ENCODE measurements around the gene OR1A2.
"Not testable (repeated sequence)": the region's sequence is repeated elsewhere in the genome, so short reads cannot be mapped to it uniquely, and the experiment has no call there.

The OR1A2 gene, protein sequence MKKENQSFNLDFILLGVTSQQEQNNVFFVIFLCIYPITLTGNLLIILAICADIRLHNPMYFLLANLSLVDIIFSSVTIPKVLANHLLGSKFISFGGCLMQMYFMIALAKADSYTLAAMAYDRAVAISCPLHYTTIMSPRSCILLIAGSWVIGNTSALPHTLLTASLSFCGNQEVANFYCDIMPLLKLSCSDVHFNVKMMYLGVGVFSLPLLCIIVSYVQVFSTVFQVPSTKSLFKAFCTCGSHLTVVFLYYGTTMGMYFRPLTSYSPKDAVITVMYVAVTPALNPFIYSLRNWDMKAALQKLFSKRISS

DNA sequence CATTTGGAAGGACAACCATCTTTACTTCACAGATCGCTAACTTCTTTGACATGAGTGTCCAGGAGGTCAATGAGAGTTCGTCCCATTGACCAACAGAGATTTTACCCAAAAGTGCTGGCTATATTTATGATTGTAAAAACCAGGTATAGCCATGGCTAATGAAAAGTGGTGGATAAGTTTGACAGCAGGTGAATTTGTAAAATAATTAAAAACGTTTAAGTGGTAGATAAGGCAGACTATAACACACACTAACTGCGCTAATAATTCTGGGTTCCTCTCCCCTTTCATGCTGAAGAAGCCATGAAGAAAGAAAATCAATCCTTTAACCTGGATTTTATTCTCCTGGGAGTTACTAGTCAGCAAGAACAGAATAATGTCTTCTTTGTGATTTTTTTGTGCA lies at the start of gene OR1A2:
Gene OR1A2, plus strand, starts transcription at position 301 of the 400 bp plus-strand sequence. Its CDS starts 0 bp downstream, at position 301.
- DNase-seq: no peak

DNA sequence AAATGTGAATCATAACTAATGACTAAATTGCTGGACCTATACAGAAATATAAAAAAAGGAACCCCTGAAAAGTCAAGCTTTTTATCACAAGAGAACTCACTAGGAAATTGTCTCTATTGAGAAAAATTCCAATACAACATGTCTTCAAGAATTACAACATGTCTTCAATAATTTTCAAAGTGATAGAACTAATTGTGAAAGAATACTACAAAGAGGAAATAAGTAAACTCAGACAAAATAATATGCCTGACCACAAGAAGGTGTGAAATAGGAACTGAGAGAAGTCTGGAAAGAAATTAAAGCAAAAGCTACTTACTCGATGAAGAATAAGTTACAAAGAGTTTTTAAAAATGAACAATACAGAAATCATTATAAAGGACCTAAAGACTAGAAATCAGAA lies 40.1 kb upstream of the OR1A2 start:
- no peak for DNase-seq

DNA sequence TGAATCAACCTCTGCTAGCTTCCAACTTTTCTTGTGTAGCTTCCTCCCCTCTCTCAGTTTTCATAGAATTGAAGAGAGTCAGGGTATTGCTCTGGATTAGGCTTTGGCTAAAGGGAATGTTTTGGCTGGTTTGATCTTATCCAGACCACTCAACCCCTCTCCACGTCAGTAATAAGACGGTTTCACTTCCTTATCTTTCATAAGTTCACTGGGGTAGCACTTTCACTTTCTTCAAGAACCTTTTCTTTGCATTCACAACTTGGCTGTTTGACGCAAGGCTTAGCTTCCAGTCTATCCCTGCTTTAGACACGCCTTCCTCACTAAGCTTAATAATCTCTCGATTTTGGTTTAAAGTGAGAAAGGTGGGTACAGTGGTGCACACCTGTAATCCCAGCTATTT lies 29.7 kb upstream of the OR1A2 start:
- no peak for DNase-seq

DNA sequence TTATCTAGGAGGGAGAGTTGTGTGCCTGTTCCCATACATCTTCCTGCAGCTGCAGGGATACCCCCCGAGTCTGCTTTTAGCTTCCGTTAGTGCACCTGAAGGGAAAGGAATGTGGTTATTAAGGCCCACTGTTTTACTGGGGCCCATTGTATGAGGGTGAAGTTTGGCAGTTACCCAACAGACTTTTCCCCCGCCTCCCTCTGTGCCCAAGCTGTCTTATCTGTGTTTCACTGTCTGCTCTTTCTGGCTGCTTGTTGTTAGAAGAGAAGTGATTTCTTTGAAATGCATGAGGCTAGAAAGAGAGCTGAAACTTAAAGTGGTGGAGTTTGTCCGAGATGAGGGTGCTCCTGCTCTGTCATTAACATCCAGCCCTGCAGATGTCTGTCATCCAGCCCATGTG lies 7.4 kb upstream of the OR1A2 start:
- DNase-seq: no peak

DNA sequence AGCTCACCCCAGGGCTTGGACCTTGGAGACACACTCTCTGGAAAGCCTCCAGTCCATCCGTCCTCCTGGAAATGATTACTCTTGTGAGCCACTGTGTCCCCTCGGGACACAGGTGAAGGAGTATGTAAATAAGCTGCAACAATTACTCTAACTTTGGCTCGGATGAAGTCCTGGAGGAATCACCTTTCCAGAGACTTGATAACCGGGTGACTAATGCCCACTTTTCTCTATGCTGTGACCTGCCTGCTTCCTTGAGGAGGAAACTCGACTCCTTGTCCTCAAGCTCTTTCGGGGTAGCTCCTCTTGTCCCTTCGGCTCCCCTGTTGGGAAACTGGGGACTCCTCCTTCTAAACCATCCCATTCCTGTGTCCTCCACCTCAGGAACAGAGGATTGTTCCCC lies 10.0 kb downstream of the OR1A2 start, which contains the start of gene OR1A1:
Gene OR1A1, plus strand, starts transcription at position 301 of the 400 bp plus-strand sequence. CDS start 7,954 bp downstream, outside the sequence.
- no peak for DNase-seq

DNA sequence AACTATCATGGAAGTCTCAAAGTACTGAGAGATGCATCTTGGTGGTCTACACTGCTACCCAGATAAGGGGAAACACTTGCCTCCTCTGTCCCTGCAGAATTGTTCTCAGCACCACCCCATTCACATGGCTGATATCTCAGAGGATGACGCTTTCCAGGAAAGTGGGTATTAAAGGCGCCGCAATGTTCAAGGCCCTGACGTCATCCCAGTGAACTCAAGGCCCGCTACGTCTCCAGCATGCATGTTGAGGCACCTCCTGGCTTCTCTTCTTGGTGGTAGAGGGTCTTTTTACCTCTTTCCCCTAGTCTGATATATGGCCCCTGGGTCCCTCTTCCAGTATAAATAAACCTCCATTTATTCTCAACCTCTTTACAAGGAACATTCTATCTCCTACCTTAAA lies 11.2 kb downstream of the OR1A2 start:
- DNase-seq: no peak

DNA sequence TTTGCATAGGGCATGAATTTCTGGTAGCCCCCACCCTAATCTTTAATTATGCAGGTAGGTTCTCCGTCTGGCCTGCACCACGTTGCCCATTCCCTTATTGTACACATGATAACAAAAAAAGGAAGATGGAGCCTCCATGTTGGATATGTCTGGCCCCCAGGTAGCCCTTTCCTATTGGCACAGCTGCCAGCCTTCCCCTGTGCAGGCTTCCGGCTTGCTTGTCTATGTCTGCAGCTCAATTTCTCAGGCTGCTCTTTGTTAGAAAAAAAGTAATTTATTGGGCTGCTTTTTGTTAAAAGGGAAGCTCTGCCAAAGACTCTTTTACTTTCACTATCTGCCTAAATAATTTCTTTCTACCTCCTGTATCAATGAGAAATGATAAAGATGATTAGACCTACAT lies 15.7 kb downstream of the OR1A2 start:
- no peak for DNase-seq

DNA sequence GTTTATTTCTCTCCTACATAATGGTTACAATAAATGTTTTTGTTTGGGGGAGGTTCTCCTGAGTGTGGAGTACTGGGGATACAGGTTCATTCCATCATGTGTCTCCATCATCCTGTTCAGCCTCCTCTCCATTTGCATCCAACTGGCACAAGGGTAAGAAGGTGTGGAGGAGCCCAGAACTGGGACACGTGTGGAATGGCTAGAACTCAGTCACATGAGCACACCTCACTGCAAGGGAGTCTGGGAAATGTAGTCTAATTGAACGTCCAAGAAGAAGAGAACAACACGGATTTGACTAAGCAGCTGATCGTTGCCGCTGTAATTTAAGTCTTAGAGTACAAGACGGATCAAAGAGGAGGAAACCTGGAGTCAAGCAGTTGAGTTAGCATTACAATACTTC lies 16.3 kb downstream of the OR1A2 start:
- no peak for DNase-seq

DNA sequence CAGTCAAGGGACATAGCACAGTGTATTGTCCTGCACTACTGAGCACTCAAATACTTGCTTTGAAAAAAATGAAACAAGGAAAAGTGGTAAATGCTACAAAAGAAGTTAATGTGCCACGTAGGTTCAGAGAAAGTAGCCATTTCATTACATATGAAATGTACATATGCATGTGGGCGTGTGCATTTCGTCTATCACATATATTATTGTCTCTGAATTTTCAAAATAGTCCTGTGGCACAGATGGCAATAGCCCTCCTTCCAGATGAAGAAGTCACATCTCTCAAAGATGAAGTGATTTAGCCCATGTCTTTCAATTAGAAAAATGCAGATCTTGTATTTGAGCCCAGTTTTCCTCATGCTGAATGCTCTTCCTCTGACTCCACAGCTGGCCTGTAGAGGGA lies 22.7 kb downstream of the OR1A2 start:
- not testable (repeated sequence) for DNase-seq

DNA sequence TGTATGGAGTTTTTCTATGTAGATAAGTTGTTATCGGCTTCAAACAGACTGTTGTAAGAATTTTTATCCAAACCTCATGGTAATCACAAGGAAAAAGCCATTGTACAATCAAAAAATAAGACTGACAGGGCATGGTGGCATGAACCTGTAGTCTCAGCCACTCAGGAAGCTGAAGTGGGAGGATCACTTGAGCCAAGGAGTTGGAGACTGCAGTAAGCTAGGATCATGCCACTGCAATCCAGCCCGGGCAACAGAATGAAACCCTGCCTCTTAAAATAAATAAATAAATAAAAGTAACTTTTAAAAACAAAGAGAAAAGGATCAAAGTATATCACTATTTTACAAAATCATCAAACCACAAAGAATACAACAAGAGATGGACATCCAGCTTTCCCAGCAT lies 24.5 kb downstream of the OR1A2 start:
- DNase-seq: no peak

DNA sequence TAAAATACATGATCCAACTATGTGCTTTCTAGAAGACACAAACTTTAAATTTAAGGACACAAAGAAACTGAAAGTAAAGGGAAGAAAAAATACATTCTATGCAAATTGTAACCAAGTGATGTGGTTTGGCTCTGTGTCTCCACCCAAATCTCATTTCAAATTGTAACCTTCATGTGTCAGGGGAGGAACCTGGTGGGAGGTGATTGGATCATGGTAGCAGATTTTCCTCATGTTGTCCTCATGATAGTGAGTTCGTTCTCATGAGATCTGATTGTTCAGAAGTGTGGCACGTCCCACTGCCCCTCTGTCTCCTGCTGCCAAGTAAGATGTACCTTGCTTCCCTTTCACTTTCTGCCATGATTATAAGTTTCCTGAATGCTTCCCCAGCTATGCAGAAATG lies 25.2 kb downstream of the OR1A2 start:
- no peak for DNase-seq

DNA sequence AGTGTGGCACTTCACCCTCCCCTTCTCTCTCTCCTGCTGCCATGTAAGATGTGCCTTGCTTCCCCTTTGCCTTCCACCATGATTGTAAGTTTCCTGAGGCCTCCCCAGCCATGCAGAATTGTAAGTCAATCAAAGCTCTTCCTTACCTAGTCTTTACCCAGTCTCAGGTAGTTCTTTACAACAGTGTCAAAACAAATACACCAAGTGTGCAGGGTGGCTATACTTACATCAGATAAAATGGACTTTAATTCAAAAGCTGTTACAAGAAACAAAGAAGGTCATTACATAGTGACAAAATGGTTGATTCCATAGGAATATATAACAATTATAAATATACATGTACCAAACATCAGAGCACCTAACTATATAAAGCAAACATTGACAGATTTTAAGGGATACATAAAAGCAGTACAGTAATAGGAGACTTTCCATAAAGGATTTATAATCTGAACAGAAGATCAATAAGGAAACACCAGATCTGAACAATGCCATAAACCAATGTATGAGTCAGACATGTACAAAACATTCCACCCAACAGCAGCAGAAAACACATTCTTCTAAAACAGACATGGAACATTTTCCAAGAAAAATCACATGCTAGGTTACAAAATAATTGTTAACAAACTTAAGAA lies 27.5 kb downstream of the OR1A2 start:
- DNase-seq: not testable (repeated sequence)

DNA sequence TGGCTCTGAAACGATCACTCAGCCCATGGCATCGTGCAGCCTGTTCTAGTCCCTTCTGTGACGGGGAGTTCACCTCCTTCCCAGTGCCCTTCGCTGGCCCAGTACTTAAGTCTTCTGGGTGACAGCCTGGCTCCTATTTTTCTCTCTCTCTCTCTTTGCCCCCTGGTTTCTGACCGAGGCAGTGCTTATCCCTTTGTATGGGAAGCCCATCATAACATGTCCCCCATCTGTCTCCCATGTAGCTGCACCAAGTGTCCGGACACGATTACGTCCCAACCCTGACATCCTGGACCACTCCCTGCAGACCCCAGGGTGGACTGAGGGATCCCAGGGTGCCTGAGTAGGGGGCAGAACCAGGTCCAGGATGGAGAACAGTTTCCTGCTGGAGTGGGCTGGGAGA lies 35.0 kb downstream of the OR1A2 start:
- not testable (repeated sequence) for DNase-seq

DNA sequence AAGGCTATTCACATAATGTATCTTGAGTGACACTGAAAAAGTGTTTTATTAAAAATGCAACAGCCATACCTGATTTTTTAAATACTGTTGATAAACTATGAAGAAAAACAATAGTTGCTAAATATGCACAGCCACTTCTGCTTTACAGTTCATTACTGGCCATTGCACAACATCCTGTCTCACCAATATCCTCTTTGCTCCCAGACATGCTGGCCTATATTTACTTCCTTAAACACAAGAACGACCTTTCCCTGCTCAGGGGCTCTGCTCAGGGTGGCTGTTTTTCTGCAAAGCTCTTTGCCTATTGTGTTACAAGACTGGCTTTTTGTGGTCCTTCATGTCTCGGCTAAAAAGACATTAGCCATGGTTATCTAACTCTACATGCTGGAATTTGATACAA lies 41.4 kb downstream of the OR1A2 start:
- peak in 1 of 58 donors; percentile 7 for DNase-seq

DNA sequence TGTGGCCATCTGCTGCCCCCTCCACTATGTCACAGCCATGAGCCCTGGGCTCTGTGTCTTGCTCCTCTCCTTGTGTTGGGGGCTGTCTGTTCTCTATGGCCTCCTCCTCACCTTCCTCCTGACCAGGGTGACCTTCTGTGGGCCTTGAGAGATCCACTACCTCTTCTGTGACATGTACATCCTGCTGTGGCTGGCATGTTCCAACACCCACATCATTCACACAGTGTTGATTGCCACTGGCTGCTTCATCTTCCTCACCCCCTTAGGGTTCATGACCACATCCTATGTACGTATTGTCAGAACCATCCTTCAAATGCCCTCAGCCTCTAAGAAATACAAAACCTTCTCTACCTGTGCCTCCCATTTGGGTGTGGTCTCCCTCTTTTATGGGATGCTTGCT lies 43.7 kb downstream of the OR1A2 start:
- not testable (repeated sequence) for DNase-seq

DNA sequence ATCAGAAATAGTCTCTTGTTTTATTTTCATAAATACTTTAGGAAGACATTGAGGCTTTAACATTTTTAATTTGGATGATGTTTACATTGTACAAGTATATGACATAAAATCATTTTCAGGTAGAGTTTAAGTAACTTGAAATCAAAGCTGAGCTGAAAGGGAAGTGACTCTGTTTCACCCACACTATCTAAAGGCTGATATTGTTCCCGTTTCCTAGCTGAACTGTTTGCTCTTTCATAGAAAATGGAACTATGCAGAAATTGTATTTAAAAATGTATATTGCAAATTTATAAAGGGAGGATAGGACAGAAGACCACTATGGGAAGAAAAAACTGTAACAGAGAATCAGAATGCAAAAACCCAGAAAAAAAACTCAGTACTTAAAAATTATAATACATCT lies 47.5 kb downstream of the OR1A2 start:
- DNase-seq: not testable (repeated sequence)

Measured in anterior cingulate cortex (tissue), 58 donors.